Measurements from ENCODE around the gene PCMT1. TPM values are rescaled to one million over a fixed set of nuclear protein-coding genes. Genes with fewer than 3 reads are reported as not detected.

PCMT1 gene
- total and polyA plus RNA-seq, 2 of the 4 experiments (the other 2 are of a cell fraction), result 101 to 109 TPM

DNA sequence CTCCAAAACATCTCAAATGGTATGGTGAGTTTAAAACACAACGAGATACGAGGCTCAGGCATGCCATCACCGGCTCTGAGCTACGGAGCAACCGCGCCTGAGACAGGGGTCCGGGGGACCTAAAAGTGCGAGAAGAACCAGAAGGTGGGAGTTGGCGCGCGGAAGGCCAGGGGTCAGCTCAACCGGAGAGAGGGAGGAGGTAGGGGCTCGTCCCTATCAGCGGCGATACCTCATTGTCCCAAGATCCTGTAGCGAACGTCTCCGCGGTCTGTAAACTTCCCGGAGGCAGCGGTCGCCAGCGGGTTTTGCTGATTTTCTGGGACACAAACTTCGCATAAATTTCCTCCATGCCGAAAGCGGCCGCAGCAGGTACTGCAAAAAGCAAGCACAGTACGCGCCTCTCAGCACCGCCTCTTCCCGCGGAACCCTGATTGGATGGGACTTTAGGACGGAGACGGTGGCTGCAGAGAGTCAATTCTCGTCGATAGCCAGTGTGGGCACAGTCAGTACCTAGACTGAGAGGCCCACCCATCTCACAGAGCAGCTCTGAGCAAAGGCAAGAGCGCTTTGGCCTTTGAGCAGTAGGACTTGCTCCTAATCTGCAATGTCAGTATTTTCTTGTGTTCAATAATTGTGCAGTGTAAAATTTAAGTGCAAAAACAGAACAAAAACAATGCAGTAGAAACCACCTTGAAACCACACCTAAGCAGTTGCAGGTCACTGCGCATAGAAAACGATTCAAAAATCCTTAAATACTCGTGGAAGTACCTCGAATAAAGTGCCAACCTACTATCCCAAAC lies 3.2 kb upstream of the PCMT1 start, which contains the start of gene NUP43:
NUP43 (minus strand) TSS at position 383 of the 800 bp plus-strand sequence; CDS start at position 349, 34 bp downstream.
- H3K4ac ChIP-seq (ENCODE audit: low read depth, low read length), result peak within 1 kb of the TSS; percentile 87
- H4K91ac ChIP-seq (ENCODE audit: insufficient read depth, low read depth, low read length), result peak within 1 kb of the TSS; percentile 83
- H2BK15ac ChIP-seq (ENCODE audit: low read depth, low read length), result 0 out of 3 replicates have a peak within 1 kb of the TSS, but pooled peaks have one; percentile 17
- H3K27me3 ChIP-seq (ENCODE audit: control insufficient read depth, insufficient read depth, low read length), result no peaks in the 10 kb centered on the region
- no peaks in the 10 kb centered on the region for H3K4me1 ChIP-seq (ENCODE audit: control insufficient read depth, insufficient read depth, low read length)
- ChIA-PET CTCF (no interaction called here), POLR2A (ENCODE audit: unreplicated experiment) (no interaction called here)
- intact Hi-C loops (cut with micrococcal nuclease), result no loop called here
- peak within 1 kb of the TSS; percentile 81 for H3K14ac ChIP-seq (replicated peaks; ENCODE audit: low read depth, low read length)
- H3K9me3 ChIP-seq (ENCODE audit: control insufficient read depth, insufficient read depth, low read length), result no peaks in the 10 kb centered on the region
- H2AK5ac ChIP-seq (ENCODE audit: low read depth, low read length), result peak within 1 kb of the TSS; percentile 71; the same call in 1 of the 2 replicates
- peak; percentile 77 for ATAC-seq (ENCODE audit: low read depth)
- peak within 1 kb of the TSS; percentile 71 for H2AK9ac ChIP-seq (replicated peaks; ENCODE audit: low read depth, low read length, poor library complexity)
- no peak within 1 kb of the TSS for H2BK20ac ChIP-seq (ENCODE audit: low read depth, low read length)
- H2BK120ac ChIP-seq (ENCODE audit: low read depth, low read length), result peak within 1 kb of the TSS; percentile 64; the same call in 1 of the 2 replicates
- peak within 1 kb of the TSS; percentile 77 for H3K4me2 ChIP-seq (ENCODE audit: low read depth, low read length)
- peak within 1 kb of the TSS; percentile 75 for H2BK5ac ChIP-seq (ENCODE audit: low read depth, low read length, poor library complexity, severe bottlenecking)
- H3K4me3 ChIP-seq (ENCODE audit: insufficient read depth, low read depth, low read length), result peak within 1 kb of the TSS; percentile 86
- peak within 1 kb of the TSS; percentile 91 for H2AFZ ChIP-seq (replicated peaks; ENCODE audit: low read length, poor library complexity)
- H4K8ac ChIP-seq (ENCODE audit: low read depth in 2 of 2, low read length in 2 of 2), result peak within 1 kb of the TSS; percentile 91 to 100
- peak within 1 kb of the TSS; percentile 70 for H3K27ac ChIP-seq (ENCODE audit: insufficient read depth, low read length)
- peak within 1 kb of the TSS; percentile 42 for H3K23ac ChIP-seq (ENCODE audit: low read depth, low read length)
- H3K9ac ChIP-seq (ENCODE audit: low read depth, low read length), result peak within 1 kb of the TSS; percentile 84
- peak within 1 kb of the TSS; percentile 53 for H3K56ac ChIP-seq (ENCODE audit: extremely low read depth, insufficient read depth, low read length)
- no peaks in the 10 kb centered on the region for H3K9me1 ChIP-seq (ENCODE audit: insufficient read depth, low read length)
- in situ Hi-C loops (cut with MboI; ENCODE audit: low sequenced_read_pairs), result no loop called here
- peaks cover 12% of the 10 kb centered on the region; the same call in 1 of the 2 replicates for H4K20me1 ChIP-seq (ENCODE audit: insufficient read depth, low read length)
- peaks cover 4 to 26% of the 10 kb centered on the region in 2 experiments; a peak in 3 of 4 replicates for H3K79me1 ChIP-seq (ENCODE audit: low read depth in 1 of 2, low read length in 2 of 2)
- H3K36me3 ChIP-seq (ENCODE audit: control insufficient read depth, insufficient read depth, low read length), result peaks cover 7% of the 10 kb centered on the region
- peak within 1 kb of the TSS; percentile 89 for H4K5ac ChIP-seq (ENCODE audit: low read depth, low read length)
- dilution Hi-C loops (cut with HindIII; ENCODE audit: low sequenced_read_pairs, unreplicated experiment), result no loop called here
- DNase-seq, result peak; percentile 95
- H3K18ac ChIP-seq (ENCODE audit: low read depth, low read length), result no peak within 1 kb of the TSS
- 8% methylated on average over 13 of the region's 41 CpGs; no CpG with 5 or more reads in 1 of the 2 experiments for WGBS, 2 experiments (ENCODE audit: extremely low coverage in 2 of 2, insufficient read length in 1 of 2)
- BruUV-seq (replicated peaks), result no TSS peak
- peak; percentile 1; the same call in 1 of the 2 replicates for TF ChIP-seq MAFK (IDR thresholded peaks at IDR 0.05; ENCODE audit: low read depth, low read length)
- TF ChIP-seq, protein P1, sequence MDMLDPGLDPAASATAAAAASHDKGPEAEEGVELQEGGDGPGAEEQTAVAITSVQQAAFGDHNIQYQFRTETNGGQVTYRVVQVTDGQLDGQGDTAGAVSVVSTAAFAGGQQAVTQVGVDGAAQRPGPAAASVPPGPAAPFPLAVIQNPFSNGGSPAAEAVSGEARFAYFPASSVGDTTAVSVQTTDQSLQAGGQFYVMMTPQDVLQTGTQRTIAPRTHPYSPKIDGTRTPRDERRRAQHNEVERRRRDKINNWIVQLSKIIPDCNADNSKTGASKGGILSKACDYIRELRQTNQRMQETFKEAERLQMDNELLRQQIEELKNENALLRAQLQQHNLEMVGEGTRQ (IDR thresholded peaks at IDR 0.05; ENCODE audit: low read depth, low read length), result no peak
- TF ChIP-seq FOS (IDR thresholded peaks at IDR 0.05; ENCODE audit: low read depth, low read length), result no peak
- TF ChIP-seq RCOR1 (IDR thresholded peaks at IDR 0.05; ENCODE audit: insufficient replicate concordance, low read length), result no peak
- TF ChIP-seq, protein P2, sequence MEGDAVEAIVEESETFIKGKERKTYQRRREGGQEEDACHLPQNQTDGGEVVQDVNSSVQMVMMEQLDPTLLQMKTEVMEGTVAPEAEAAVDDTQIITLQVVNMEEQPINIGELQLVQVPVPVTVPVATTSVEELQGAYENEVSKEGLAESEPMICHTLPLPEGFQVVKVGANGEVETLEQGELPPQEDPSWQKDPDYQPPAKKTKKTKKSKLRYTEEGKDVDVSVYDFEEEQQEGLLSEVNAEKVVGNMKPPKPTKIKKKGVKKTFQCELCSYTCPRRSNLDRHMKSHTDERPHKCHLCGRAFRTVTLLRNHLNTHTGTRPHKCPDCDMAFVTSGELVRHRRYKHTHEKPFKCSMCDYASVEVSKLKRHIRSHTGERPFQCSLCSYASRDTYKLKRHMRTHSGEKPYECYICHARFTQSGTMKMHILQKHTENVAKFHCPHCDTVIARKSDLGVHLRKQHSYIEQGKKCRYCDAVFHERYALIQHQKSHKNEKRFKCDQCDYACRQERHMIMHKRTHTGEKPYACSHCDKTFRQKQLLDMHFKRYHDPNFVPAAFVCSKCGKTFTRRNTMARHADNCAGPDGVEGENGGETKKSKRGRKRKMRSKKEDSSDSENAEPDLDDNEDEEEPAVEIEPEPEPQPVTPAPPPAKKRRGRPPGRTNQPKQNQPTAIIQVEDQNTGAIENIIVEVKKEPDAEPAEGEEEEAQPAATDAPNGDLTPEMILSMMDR (conservative IDR thresholded peaks at IDR 0.05; ENCODE audit: low read depth, low read length), result peak; percentile 41
- no peak for TF ChIP-seq CHD1 (IDR thresholded peaks at IDR 0.05; ENCODE audit: low read depth, low read length)
- TF ChIP-seq POLR2A (IDR thresholded peaks at IDR 0.05; ENCODE audit: low read depth, low read length), result no peak
- TF ChIP-seq MXI1 (IDR thresholded peaks at IDR 0.05; ENCODE audit: borderline replicate concordance, low read depth, low read length), result peak; percentile 90
- no peak for TF ChIP-seq CEBPB (IDR thresholded peaks at IDR 0.05; ENCODE audit: low read depth, low read length)
- no peak for TF ChIP-seq SMC3 (IDR thresholded peaks at IDR 0.05; ENCODE audit: low read depth, low read length)
- TF ChIP-seq NFE2L2 (IDR thresholded peaks at IDR 0.05; ENCODE audit: low read depth, low read length), result no peak
- no peak for TF ChIP-seq RFX5 (IDR thresholded peaks at IDR 0.05; ENCODE audit: low read depth, low read length)
- TF ChIP-seq RAD21 (IDR thresholded peaks at IDR 0.05; ENCODE audit: low read length), result peak; percentile 25; the same call in 1 of the 2 replicates
- no peak for TF ChIP-seq BHLHE40 (IDR thresholded peaks at IDR 0.05; ENCODE audit: low read depth, low read length)
- no peak for TF ChIP-seq MAZ (IDR thresholded peaks at IDR 0.05; ENCODE audit: borderline replicate concordance, low read depth, low read length)
